T-helper 17 cell (primary cell): ENCODE data around the gene MACC1. TPM values are rescaled to one million over a fixed set of nuclear protein-coding genes. Genes with fewer than 3 reads are reported as not detected.

ENCODE experiments used
- ATAC-seq: fragments of 150-1000 bp; cut with Tn5 transposase; 2 replicates; pipeline ENCODE4 v1.10.0; 2021; ENCODE audit warnings: mild to moderate bottlenecking, moderate library complexity
- DNase-seq, 3 donors: peaks; one replicate each; pipeline versions ENCODE4 v3.0.0 to v3.0.0-alpha.2; 2020 to 2021
- H3K9me3 ChIP-seq: one replicate; pipeline ENCODE4 v1.7.0; 2013; ENCODE audit warnings: low read length, mild to moderate bottlenecking; ENCODE audit not compliant: control insufficient read depth, poor library complexity, severe bottlenecking
- H3K27ac Mint-ChIP-seq: one replicate; pipeline ENCODE4 v1.8.0; 2022; ENCODE audit warnings: mild to moderate bottlenecking, moderate library complexity, mixed read lengths
- H3K27me3 Mint-ChIP-seq: one replicate; pipeline ENCODE4 v1.8.0; 2022; ENCODE audit warnings: mixed read lengths
- H3K36me3 Mint-ChIP-seq: one replicate; pipeline ENCODE4 v1.8.0; 2022; ENCODE audit warnings: low read depth, mixed read lengths
- H3K4me1 Mint-ChIP-seq: one replicate; pipeline ENCODE4 v1.8.0; 2022; ENCODE audit warnings: mild to moderate bottlenecking, mixed read lengths
- H3K4me3 Mint-ChIP-seq: one replicate; pipeline ENCODE4 v1.8.0; 2022; ENCODE audit warnings: mild to moderate bottlenecking, moderate library complexity, mixed read lengths
- total RNA-seq, 4 donors: library from RNA in 2 of 4; stranded (reverse) in 2 of 4; gene quantifications; one replicate each; pipeline ENCODE4 v1.2.3 and lab custom pipeline; 2022 to 2026

The MACC1 gene, protein sequence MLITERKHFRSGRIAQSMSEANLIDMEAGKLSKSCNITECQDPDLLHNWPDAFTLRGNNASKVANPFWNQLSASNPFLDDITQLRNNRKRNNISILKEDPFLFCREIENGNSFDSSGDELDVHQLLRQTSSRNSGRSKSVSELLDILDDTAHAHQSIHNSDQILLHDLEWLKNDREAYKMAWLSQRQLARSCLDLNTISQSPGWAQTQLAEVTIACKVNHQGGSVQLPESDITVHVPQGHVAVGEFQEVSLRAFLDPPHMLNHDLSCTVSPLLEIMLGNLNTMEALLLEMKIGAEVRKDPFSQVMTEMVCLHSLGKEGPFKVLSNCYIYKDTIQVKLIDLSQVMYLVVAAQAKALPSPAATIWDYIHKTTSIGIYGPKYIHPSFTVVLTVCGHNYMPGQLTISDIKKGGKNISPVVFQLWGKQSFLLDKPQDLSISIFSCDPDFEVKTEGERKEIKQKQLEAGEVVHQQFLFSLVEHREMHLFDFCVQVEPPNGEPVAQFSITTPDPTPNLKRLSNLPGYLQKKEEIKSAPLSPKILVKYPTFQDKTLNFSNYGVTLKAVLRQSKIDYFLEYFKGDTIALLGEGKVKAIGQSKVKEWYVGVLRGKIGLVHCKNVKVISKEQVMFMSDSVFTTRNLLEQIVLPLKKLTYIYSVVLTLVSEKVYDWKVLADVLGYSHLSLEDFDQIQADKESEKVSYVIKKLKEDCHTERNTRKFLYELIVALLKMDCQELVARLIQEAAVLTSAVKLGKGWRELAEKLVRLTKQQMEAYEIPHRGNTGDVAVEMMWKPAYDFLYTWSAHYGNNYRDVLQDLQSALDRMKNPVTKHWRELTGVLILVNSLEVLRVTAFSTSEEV
- total RNA-seq: under 1 TPM; 0.42 to 0.65 TPM
- total RNA-seq (lab: John Stamatoyannopoulos, UW): 1.5 to 2.0 reads per million in 2 donors

DNA sequence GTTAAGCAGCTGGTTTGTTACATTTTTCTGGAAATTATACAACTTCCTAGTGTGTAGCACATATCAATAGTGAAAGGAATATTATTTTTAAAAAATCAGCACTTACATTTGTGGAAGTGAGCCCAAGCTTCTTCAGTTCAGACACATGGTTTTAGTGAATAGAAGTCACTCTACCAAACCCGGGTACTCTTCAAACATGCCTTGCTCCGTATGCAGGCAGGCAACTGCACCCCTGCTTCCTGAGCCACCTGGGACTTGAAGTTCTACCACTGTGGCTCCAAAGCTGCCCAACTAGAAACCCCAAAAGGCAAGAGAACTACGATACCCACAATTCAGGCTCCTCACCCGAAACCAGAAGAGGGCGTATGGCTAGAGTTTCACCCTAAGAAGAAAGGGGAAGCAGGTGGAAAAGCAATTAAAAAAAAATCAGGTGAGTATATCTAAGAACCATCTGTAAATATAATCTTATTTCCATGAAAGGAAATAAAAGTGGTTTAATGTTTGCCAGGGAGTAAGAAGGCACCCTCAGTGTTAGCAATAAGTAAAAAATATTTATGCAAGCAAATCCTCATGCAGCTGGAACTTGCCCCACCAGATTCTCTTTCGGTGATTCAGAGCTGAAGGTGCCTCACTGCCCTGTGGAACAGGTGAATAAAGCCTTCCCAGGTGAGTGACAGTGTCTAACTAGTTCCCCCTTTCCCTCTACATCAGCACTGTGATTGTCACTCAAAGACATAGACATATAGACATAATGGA lies at the start of gene MACC1:
Gene MACC1 (minus strand): TSS at position 192 of the 756 bp plus-strand sequence. CDS start 55,522 bp downstream, outside the sequence.
- Mint-ChIP-seq H3K36me3 (no peaks in the 10 kb centered on the region), H3K27ac (no peak within 1 kb of the TSS), H3K4me1 (no peaks in the 10 kb centered on the region), H3K4me3 (peak within 1 kb of the TSS; percentile 50), H3K27me3 (no peaks in the 10 kb centered on the region)
- DNase-seq: no peak
- no peaks in the 10 kb centered on the region for H3K9me3 ChIP-seq
- peak; percentile 81 for ATAC-seq

DNA sequence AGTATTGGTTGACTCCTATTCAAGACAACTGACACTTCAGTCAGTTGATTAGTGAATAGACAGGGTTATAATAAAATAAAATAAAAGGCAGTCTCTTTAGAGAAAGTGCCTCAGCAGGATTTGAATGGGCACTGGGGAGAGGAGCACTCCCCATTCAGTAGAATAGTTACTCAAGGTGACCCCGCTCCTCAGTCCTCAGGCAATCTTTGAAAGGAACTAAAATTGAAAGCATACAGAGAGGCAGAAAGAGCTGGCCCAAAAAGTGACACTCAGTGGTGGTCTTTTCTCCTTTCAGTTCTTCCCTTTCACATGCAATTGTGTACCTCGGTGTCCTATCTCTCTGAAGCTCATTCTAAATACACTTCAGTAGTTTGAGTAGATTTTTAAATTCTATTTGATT lies 47.4 kb upstream of the MACC1 start:
- H3K9me3 ChIP-seq: no peaks in the 10 kb centered on the region
- Mint-ChIP-seq H3K4me3 (no peak overlapping the region), H3K4me1 (no peaks in the 10 kb centered on the region), H3K27me3 (no peaks in the 10 kb centered on the region), H3K27ac (no peak overlapping the region), H3K36me3 (no peaks in the 10 kb centered on the region)
- DNase-seq (no peak), ATAC-seq (no peak)

DNA sequence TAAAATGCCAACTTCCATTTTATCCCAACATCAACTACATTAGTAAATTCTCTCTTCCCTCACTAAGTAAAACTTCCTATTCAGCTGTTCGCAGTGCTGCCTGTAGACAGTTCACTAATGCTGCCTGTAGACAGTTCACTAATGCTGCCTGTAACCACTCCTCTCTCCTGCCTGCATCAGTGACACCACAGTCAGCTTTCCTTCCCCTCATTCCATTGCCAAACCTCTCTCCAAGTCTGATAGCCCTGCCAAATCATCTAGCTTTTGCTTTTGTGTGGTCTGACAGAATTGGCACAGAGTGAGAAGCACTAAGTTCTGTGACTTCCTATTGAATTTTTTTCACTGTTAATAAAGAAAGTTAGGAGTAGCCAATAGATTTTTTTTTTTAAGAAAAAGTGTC lies 43.0 kb upstream of the MACC1 start:
- H3K9me3 ChIP-seq: no peaks in the 10 kb centered on the region
- no peaks in the 10 kb centered on the region for H3K4me1 Mint-ChIP-seq
- H3K36me3 Mint-ChIP-seq: no peaks in the 10 kb centered on the region
- no peak for DNase-seq
- ATAC-seq: no peak
- no peaks in the 10 kb centered on the region for H3K27me3 Mint-ChIP-seq
- no peak overlapping the region for H3K4me3 Mint-ChIP-seq
- no peak overlapping the region for H3K27ac Mint-ChIP-seq

DNA sequence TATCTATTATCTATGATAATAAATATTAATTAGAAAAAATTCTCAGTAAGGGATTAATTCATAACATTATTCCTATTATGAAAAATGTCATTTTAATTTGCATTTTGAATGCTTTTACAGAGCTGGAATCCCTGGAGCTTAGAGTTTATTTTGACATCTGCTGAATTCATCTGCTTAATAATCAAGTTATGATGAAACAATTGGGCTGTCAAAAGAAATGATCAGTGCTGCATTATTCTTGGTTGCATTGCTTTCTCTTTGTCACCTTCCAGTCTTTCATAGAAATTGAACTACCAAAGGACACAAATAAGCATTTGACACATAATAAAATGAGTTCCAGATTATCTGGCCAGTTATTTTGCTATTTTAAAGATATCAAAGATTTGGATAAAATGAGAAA lies 40.0 kb upstream of the MACC1 start:
- Mint-ChIP-seq H3K27me3 (no peaks in the 10 kb centered on the region), H3K36me3 (no peaks in the 10 kb centered on the region), H3K4me3 (no peak overlapping the region), H3K27ac (no peak overlapping the region), H3K4me1 (no peaks in the 10 kb centered on the region)
- no peak for ATAC-seq
- no peaks in the 10 kb centered on the region for H3K9me3 ChIP-seq
- no peak for DNase-seq

DNA sequence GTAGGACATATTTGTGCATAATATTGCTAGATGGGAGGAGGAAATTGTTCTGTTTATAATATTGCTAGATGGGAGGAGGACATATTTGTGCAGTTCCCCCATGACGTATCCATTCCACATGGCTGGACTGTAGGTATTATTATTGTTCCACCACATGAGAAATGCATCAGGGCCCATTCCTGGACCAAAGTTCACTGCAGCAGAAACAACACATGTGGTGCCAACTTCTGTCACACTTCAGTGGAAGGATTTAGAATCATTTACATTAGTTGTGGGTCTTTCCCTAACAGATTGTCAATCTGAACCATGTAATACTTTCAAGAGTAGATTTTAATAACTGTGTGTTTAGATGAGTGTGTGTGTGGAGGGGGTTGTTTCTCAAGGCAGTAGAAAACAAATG lies 32.7 kb upstream of the MACC1 start:
- H3K4me1 Mint-ChIP-seq: no peaks in the 10 kb centered on the region
- H3K4me3 Mint-ChIP-seq: no peak overlapping the region
- DNase-seq (no peak), ATAC-seq (no peak)
- no peak overlapping the region for H3K27ac Mint-ChIP-seq
- H3K27me3 Mint-ChIP-seq: no peaks in the 10 kb centered on the region
- no peaks in the 10 kb centered on the region for H3K36me3 Mint-ChIP-seq
- H3K9me3 ChIP-seq: no peaks in the 10 kb centered on the region

DNA sequence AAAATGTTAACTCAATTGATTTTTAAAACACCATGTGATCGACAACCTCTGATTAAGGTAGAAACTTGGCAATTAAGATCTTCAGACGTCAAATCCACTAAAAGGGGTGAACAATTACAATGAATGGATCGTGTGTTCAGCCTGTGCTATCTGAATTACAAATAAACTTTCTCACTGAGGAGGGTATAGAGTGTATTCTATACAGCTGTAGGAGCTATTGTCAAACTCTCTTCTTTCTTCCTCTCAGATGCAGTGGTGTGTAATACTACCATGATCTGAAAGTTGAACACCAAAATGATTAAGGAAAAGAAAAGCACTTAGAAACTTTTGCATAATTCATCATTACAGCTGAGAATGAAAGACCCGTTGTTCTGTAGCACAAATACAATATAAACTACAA lies 32.2 kb upstream of the MACC1 start:
- no peak for ATAC-seq
- no peak overlapping the region for H3K27ac Mint-ChIP-seq
- no peaks in the 10 kb centered on the region for H3K36me3 Mint-ChIP-seq

DNA sequence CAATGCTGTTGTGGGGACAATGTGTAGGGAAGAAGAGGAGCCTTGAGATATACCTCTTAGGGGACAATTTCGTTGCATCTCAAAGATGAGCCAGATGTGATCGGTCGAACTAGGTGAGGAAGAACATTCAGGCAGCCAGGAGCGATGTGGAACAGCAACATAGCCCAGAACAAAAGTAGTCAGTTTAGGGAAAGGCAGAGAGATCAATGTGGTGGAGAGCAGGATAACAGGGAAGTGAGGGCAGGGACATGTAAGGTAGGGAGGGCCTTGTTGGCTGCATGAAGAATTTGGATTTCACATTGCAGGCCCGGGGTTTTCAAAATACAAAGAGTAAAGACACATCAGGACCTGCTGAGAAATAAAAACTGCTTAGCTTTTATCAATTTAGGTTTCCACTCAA lies 29.1 kb upstream of the MACC1 start:
- no peak overlapping the region for H3K4me3 Mint-ChIP-seq
- H3K9me3 ChIP-seq: no peaks in the 10 kb centered on the region
- ATAC-seq (no peak), DNase-seq (no peak)
- no peaks in the 10 kb centered on the region for H3K36me3 Mint-ChIP-seq
- no peaks in the 10 kb centered on the region for H3K4me1 Mint-ChIP-seq
- no peaks in the 10 kb centered on the region for H3K27me3 Mint-ChIP-seq
- no peak overlapping the region for H3K27ac Mint-ChIP-seq

More for the DNA sequence above, 32.2 kb upstream of the MACC1 start:
- no peak for DNase-seq
- no peaks in the 10 kb centered on the region for H3K9me3 ChIP-seq
- no peaks in the 10 kb centered on the region for H3K4me1 Mint-ChIP-seq
- H3K27me3 Mint-ChIP-seq: no peaks in the 10 kb centered on the region
- no peak overlapping the region for H3K4me3 Mint-ChIP-seq

DNA sequence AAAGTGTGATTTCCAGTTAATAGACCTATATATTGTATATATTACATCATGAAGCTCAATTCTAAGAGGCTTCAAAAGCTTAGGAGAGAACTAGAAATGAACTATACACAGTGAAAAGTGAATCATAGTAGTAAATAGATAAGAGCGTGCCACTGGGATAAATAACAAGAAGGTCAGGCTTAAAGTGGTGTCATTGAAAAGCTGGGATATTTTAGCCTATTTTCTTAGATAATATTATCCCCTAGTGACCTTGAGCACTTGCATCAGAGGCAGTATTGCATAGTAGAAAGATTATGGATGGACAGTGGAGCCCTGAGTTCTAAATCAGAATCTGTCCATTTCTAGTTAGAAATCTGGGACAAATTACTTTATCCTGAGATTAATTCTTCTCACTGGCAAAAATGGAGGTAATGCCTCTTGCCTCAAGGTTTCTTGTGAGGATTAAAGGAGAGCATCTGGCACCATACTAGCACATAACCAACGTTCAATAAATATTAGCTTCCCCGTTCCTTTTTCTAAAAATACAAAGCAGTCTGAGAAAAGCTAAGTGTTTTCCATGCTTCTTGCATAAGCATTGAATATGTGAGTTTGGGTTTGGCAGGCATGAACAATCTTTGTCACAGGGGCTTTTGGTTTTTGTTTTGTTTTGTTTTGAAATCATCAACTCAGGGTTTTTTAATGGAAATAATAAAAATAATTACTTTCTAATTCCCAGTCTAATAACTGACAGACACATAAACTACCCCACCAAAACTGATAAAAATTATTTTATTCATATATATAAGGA lies 27.3 kb upstream of the MACC1 start:
- H3K4me3 Mint-ChIP-seq: no peak overlapping the region
- no peak for ATAC-seq
- no peak for DNase-seq
- no peak overlapping the region for H3K27ac Mint-ChIP-seq
- H3K4me1 Mint-ChIP-seq: no peaks in the 10 kb centered on the region
- no peaks in the 10 kb centered on the region for H3K27me3 Mint-ChIP-seq
- no peaks in the 10 kb centered on the region for H3K36me3 Mint-ChIP-seq
- H3K9me3 ChIP-seq: no peaks in the 10 kb centered on the region

DNA sequence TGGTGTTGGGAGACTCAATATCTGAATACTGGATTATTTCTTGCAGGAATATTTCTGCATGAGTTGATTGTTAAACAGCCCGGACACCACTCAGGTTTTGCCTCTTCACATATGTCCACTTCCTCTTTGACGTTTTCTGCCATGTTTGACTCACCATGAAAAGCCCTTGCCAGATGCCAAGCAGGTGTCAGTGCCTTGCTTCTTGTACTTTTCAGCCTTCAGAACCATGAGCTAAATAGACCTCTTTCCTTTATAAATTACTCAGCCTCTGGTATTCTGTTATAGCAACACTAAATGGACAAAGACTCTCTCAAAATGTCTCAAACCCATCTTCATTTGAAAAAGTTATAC lies 24.7 kb upstream of the MACC1 start:
- Mint-ChIP-seq H3K27me3 (no peaks in the 10 kb centered on the region), H3K36me3 (no peaks in the 10 kb centered on the region), H3K27ac (no peak overlapping the region), H3K4me1 (no peaks in the 10 kb centered on the region), H3K4me3 (no peak overlapping the region)
- H3K9me3 ChIP-seq: no peaks in the 10 kb centered on the region
- DNase-seq (no peak), ATAC-seq (no peak)

DNA sequence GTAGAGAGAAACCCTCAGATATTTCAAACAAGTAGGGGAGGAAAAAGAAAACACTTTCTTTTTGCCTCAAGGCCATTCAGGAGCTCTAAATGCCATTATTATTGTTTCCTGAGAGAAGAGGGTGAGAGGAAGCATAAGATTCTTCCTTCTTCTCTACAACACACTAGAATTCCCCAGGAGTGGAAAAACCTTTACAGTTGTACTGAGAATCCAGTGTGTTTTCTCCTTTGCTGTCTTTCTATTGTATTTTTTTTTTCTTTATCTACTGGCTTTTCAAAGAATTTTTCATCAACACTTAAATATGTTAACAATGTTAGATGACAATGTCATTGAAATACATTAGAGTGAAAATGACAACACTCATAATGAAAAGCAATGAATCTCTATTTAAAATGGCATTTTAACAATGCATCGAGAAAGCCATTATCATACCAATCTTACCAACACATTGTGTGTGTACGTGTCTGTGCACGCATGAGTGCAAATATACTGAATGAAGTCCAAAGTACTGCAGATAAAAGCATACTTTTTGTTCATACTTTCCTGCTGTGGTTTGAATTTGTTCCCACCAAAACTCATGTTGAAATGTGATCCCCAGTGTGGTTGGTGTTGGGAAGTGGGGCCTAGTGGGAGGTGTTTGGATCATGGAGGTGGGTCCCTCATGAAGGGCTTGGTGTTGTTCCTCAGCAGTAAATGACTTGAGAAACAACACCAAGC lies 24.2 kb upstream of the MACC1 start:
- Mint-ChIP-seq H3K4me1 (no peaks in the 10 kb centered on the region), H3K27ac (no peak overlapping the region), H3K27me3 (no peaks in the 10 kb centered on the region), H3K4me3 (no peak overlapping the region), H3K36me3 (no peaks in the 10 kb centered on the region)
- ATAC-seq: no peak
- DNase-seq: no peak
- no peaks in the 10 kb centered on the region for H3K9me3 ChIP-seq

DNA sequence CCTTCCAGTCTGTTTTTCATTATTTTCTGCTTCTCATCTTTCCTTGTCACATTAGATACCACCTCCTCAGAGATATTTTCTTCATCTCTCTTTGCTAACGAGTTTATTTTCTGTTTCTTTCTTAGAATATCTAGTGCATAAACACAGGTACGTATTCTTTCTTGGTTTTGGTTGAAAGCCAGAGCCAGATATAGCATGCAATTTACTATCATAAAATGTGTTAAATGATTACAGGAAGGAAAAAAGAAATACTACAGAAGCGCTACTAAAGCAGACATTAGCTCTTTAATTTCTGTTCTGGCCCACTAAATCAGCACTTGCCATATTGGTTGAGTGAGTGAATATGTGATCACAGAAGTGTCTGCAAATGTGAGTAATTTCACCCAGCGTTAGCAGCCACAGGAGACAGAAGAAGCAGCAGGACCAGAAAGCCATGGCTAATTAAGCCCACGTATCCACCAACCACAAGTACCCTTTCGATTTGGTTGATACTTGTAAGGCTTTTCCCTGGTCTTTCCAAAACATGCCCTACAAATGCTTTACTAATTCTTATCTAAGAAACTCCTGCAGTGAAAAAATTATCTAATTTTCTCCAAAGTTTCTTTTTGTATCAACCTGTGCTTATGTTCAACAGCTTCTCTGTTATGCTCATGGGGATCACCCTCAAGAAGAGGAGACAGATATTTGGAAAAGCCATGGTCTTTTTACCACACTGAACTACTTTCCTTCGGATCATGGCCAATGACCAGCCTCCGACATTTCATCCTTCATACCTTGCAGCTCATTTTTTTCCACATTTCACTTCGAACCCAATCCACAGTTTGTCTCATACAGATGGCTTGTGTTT lies 23.1 kb upstream of the MACC1 start:
- no peak overlapping the region for H3K27ac Mint-ChIP-seq
- H3K36me3 Mint-ChIP-seq: no peaks in the 10 kb centered on the region
- DNase-seq: no peak
- no peak overlapping the region for H3K4me3 Mint-ChIP-seq
- ATAC-seq: no peak
- H3K9me3 ChIP-seq: no peaks in the 10 kb centered on the region
- H3K27me3 Mint-ChIP-seq: no peaks in the 10 kb centered on the region
- H3K4me1 Mint-ChIP-seq: no peaks in the 10 kb centered on the region
